OCI-LY7 (cell line): ENCODE data around the gene RMND5A. TPM values are rescaled to one million over a fixed set of nuclear protein-coding genes. Genes with fewer than 3 reads are reported as not detected.

Experiments
- BruUV-seq: library from RNA; stranded (reverse); fragments of 400-500 nt; replicated peaks from 2 replicates; lab custom pipeline; 2021; lab: Mats Ljungman, UMichigan
- CTCF ChIA-PET: fragments of 300-600 bp; sonication (Branson Sonifier 250); formaldehyde crosslinking; loops from one replicate; lab custom pipeline; 2022; ENCODE audit warnings: antibody characterized with exemption; ENCODE audit not compliant: unreplicated experiment; lab: Charles Lee
- POLR2A ChIA-PET: fragments of 300-600 bp; sonication (Branson Sonifier 250); formaldehyde crosslinking; loops from one replicate; lab custom pipeline; 2022; ENCODE audit warnings: antibody characterized with exemption; lab: Charles Lee
- DNase-seq: peaks from one replicate; pipeline ENCODE4 v3.0.0-alpha.2; 2015; ENCODE audit warnings: low spot score
- H2AFZ ChIP-seq: fragments of 200-600 bp; sonication (generic), shearing (Covaris generic); 2 replicates; pipeline ENCODE4 v1.6.1; 2014; ENCODE audit warnings: mild to moderate bottlenecking, antibody characterized with exemption, low read length, moderate library complexity
- H3K27ac ChIP-seq: fragments of 200-600 bp; sonication (generic); 2 replicates; pipeline ENCODE4 v1.5.1; 2014; ENCODE audit warnings: mixed run types, low read depth, mild to moderate bottlenecking, moderate library complexity, low read length, inconsistent platforms; ENCODE audit not compliant: poor library complexity, severe bottlenecking
- H3K36me3 ChIP-seq: fragments of 200-600 bp; sonication (generic); 2 replicates; pipeline ENCODE4 v1.6.1; 2014; ENCODE audit warnings: mild to moderate bottlenecking, antibody characterized with exemption, low read length, moderate library complexity, mixed read lengths; ENCODE audit not compliant: insufficient read depth
- H3K4me1 ChIP-seq: fragments of 200-600 bp; sonication (generic); 2 replicates; pipeline ENCODE4 v1.5.1; 2014; ENCODE audit warnings: mild to moderate bottlenecking, low read length; ENCODE audit not compliant: insufficient read depth, poor library complexity, severe bottlenecking
- H3K4me2 ChIP-seq: fragments of 200-600 bp; sonication (generic); 2 replicates; pipeline ENCODE4 v1.6.1; 2014; ENCODE audit warnings: mild to moderate bottlenecking, low read length
- H3K4me3 ChIP-seq: fragments of 200-600 bp; sonication (generic); 2 replicates; pipeline ENCODE4 v1.5.1; 2014; ENCODE audit warnings: mild to moderate bottlenecking, low read depth, low read length; ENCODE audit not compliant: poor library complexity, severe bottlenecking
- H3K79me2 ChIP-seq: fragments of 200-600 bp; sonication (generic); 2 replicates; pipeline ENCODE4 v1.6.1; 2016; ENCODE audit warnings: low read depth, mild to moderate bottlenecking, low read length, moderate library complexity, mixed read lengths; ENCODE audit not compliant: insufficient read depth
- H3K9me2 ChIP-seq: fragments of 200-600 bp; sonication (generic); 2 replicates; pipeline ENCODE4 v1.6.1; 2016; ENCODE audit warnings: mild to moderate bottlenecking, low read length, mixed read lengths; ENCODE audit not compliant: insufficient read depth
- H3K9me3 ChIP-seq: fragments of 200-600 bp; sonication (generic); 2 replicates; pipeline ENCODE4 v1.6.1; 2014; ENCODE audit warnings: mild to moderate bottlenecking, mixed run types, low read length, mixed read lengths
- H4K20me1 ChIP-seq: fragments of 200-600 bp; sonication (generic); 2 replicates; pipeline ENCODE4 v1.6.1; 2014; ENCODE audit warnings: mild to moderate bottlenecking, antibody characterized with exemption, low read length, moderate library complexity, mixed read lengths; ENCODE audit not compliant: insufficient read depth
- EZH2phosphoT487 ChIP-seq: fragments of 200-600 bp; sonication (generic); IDR thresholded peaks from 2 replicates; pipeline ENCODE4 v1.6.1; 2018; ENCODE audit warnings: low read depth, borderline replicate concordance, mild to moderate bottlenecking, mixed run types, antibody characterized with exemption, low read length, moderate library complexity, mixed read lengths
- intact Hi-C: fragments of 100-400 bp; cut with micrococcal nuclease; formaldehyde crosslinking; loops from one replicate; pipeline ENCODE4 v1.10.0; 2022; ENCODE audit not compliant: unreplicated experiment
- total RNA-seq, 2 experiments: library from RNA; depleted of rRNA in 1 of 2; stranded (reverse); fragments of >200 nt in 1 of 2; shearing (Covaris generic) in 1 of 2; gene quantifications; 2 replicates each; pipeline ENCODE4 v1.2.3, GENCODE V29; 2014 to 2022
- TF ChIP-seq, protein P1 (sequence below): fragments of 200-600 bp; sonication (generic); conservative IDR thresholded peaks from 2 replicates; pipeline ENCODE4 v1.5.1; 2014; ENCODE audit warnings: mild to moderate bottlenecking, antibody characterized with exemption, low read length, moderate library complexity, mixed read lengths

RMND5A gene
- total RNA-seq, 2 experiments from 2014 or later = 60.6 to 62.7 TPM

DNA sequence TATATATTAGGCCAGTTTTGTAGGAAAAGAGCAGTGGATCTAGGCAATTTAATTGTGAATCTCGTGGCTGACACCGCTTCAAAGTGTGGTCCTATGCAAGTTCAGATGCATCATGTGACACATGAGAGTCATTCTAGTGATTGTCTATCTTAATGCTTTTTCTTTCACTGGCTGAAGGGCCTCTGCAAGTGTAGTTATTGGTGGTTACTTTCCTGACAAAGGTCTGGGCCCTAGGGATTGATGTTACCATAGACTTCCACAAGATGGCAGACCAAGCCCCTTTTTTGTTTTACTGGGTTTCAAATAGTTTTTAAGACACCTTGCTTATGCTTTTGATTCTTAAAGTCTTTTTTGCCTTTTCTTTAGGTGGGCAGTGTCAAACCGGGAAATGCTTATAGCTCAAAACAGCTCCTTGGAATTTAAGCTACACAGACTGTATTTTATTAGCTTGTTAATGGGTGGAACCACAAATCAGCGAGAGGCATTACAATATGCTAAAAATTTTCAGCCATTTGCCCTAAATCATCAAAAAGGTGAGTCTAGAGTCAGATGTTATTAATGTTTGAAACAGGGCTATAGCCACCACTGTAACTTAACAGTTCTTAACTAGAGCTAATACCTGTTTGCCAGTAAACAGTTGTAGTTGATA, 44.7 kb downstream of the RMND5A start:
- intact Hi-C loops = no loop called here
- Histone ChIP-seq H4K20me1 (no peaks in the 10 kb centered on the region; the same call in 1 of the 2 replicates), H2AFZ (no peak overlapping the region), H3K27ac (no peak overlapping the region), H3K4me2 (no peak overlapping the region), H3K9me3 (no peaks in the 10 kb centered on the region), H3K9me2 (no peaks in the 10 kb centered on the region), H3K4me1 (no peaks in the 10 kb centered on the region), H3K79me2 (peaks cover 5% of the 10 kb centered on the region; the same call in 1 of the 2 replicates), H3K4me3 (no peak overlapping the region), H3K36me3 (peaks cover 50% of the 10 kb centered on the region)
- POLR2A ChIA-PET = interaction anchor here (0.5 to 1.6 kb wide), 2 partner anchors 11 to 123 kb away, joined by 5 read pairs; no protein-coding TSS in a partner anchor
- no TSS peak for BruUV-seq
- CTCF ChIA-PET = no interaction called here
- no peak for TF ChIP-seq EZH2phosphoT487
- TF ChIP-seq, protein P1, sequence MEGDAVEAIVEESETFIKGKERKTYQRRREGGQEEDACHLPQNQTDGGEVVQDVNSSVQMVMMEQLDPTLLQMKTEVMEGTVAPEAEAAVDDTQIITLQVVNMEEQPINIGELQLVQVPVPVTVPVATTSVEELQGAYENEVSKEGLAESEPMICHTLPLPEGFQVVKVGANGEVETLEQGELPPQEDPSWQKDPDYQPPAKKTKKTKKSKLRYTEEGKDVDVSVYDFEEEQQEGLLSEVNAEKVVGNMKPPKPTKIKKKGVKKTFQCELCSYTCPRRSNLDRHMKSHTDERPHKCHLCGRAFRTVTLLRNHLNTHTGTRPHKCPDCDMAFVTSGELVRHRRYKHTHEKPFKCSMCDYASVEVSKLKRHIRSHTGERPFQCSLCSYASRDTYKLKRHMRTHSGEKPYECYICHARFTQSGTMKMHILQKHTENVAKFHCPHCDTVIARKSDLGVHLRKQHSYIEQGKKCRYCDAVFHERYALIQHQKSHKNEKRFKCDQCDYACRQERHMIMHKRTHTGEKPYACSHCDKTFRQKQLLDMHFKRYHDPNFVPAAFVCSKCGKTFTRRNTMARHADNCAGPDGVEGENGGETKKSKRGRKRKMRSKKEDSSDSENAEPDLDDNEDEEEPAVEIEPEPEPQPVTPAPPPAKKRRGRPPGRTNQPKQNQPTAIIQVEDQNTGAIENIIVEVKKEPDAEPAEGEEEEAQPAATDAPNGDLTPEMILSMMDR = peak; percentile 87
- DNase-seq = peak; percentile 51

DNA sequence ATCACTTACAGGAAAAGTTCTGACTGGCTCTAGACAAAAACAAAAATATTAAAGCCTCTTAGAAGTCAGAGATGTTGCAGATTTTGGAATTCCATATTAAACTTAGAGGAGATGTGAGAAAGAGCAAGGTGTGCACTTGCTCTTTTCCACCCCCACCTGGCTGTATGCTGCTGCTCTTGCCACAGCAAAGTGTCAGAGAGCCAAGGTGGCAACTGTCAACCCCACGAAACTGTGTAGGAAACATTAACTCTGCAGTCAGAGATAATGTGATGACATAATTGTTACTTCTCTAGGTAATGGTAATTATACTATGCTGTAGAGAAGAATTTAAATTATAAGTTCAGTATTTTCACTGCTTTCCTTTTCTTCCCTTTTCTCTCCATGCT, 45.2 kb downstream of the RMND5A start:
- no TSS peak for BruUV-seq
- POLR2A ChIA-PET = interaction anchor here (1.2 to 1.6 kb wide), 2 partner anchors 11 to 16 kb away, joined by 3 to 5 read pairs; no protein-coding TSS in a partner anchor
- intact Hi-C loops = no loop called here

More for the DNA sequence above, 45.2 kb downstream of the RMND5A start:
- no peak overlapping the region for H3K27ac ChIP-seq
- H4K20me1 ChIP-seq = no peaks in the 10 kb centered on the region; the same call in 1 of the 2 replicates
- TF ChIP-seq, protein P1 = no peak
- TF ChIP-seq EZH2phosphoT487 = no peak
- no peaks in the 10 kb centered on the region for H3K9me3 ChIP-seq
- no peak overlapping the region for H2AFZ ChIP-seq
- no peaks in the 10 kb centered on the region for H3K4me1 ChIP-seq
- H3K4me3 ChIP-seq = no peak overlapping the region
- CTCF ChIA-PET = no interaction called here
- H3K4me2 ChIP-seq = no peak overlapping the region
- H3K79me2 ChIP-seq = peaks cover 5% of the 10 kb centered on the region; the same call in 1 of the 2 replicates
- H3K9me2 ChIP-seq = no peaks in the 10 kb centered on the region
- peaks cover 53% of the 10 kb centered on the region for H3K36me3 ChIP-seq
- DNase-seq = no peak
